ENCODE data around the gene LIMS2.
A peak's percentile ranks its signal among the peaks of the same experiment; 100 is the strongest.

The LIMS2 gene

GRCh38 chr2:127700527-127701192, 25.3 kb upstream of the LIMS2 start:
- peak in 8 of 14 donors; percentile 24 to 51 (median 32) for DNase-seq

- DNase-seq, result no peak
Observed at GRCh38 chr2:127698553-127699355, 23.4 kb upstream of the LIMS2 start.

GRCh38 chr2:127697482-127698180, 22.3 kb upstream of the LIMS2 start:
- no peak for DNase-seq

GRCh38 chr2:127695491-127696472, 20.5 kb upstream of the LIMS2 start:
- peak in 7 of 14 donors; percentile 16 to 52 (median 26) for DNase-seq

- DNase-seq, result no peak
Observed at GRCh38 chr2:127694986-127695385, 19.7 kb upstream of the LIMS2 start.

- no peak for DNase-seq
Observed at GRCh38 chr2:127690696-127691095, 15.4 kb upstream of the LIMS2 start.

- no peak for DNase-seq
Observed at GRCh38 chr2:127688405-127688804, 13.1 kb upstream of the LIMS2 start.

GRCh38 chr2:127685410-127686080, 10.2 kb upstream of the LIMS2 start:
- no peak for DNase-seq

- DNase-seq, result no peak
Observed at GRCh38 chr2:127683757-127684156, 8.4 kb upstream of the LIMS2 start.

GRCh38 chr2:127683056-127683455, 7.7 kb upstream of the LIMS2 start:
- DNase-seq, result no peak

GRCh38 chr2:127681976-127682857, 6.9 kb upstream of the LIMS2 start:
- no peak for DNase-seq

- DNase-seq, result no peak
Observed at GRCh38 chr2:127681288-127681804, 6.0 kb upstream of the LIMS2 start.

- no peak for DNase-seq
Observed at GRCh38 chr2:127680706-127681287, 5.5 kb upstream of the LIMS2 start.

- no peak for DNase-seq
Observed at GRCh38 chr2:127679680-127680361, 4.5 kb upstream of the LIMS2 start.

GRCh38 chr2:127678991-127679390, 3.7 kb upstream of the LIMS2 start:
- no peak for DNase-seq

- no peak for DNase-seq
Observed at GRCh38 chr2:127678531-127678930, 3.2 kb upstream of the LIMS2 start.

GRCh38 chr2:127676906-127677305, 1.6 kb upstream of the LIMS2 start:
- no peak for DNase-seq

- no peak for DNase-seq
Observed at GRCh38 chr2:127674241-127675209, 805 bp downstream of the LIMS2 start.

All from C1 segment of cervical spinal cord (tissue), 14 donors.